ENCODE data around the gene STRA6. TPM values are rescaled to one million over a fixed set of nuclear protein-coding genes. Genes with fewer than 3 reads are reported as not detected.

The STRA6 gene, protein sequence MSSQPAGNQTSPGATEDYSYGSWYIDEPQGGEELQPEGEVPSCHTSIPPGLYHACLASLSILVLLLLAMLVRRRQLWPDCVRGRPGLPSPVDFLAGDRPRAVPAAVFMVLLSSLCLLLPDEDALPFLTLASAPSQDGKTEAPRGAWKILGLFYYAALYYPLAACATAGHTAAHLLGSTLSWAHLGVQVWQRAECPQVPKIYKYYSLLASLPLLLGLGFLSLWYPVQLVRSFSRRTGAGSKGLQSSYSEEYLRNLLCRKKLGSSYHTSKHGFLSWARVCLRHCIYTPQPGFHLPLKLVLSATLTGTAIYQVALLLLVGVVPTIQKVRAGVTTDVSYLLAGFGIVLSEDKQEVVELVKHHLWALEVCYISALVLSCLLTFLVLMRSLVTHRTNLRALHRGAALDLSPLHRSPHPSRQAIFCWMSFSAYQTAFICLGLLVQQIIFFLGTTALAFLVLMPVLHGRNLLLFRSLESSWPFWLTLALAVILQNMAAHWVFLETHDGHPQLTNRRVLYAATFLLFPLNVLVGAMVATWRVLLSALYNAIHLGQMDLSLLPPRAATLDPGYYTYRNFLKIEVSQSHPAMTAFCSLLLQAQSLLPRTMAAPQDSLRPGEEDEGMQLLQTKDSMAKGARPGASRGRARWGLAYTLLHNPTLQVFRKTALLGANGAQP
- total RNA-seq, result not detected
- long read RNA-seq, result 0 reads

- DNase-seq, result no peak
- no peak for ATAC-seq
- intact Hi-C loops (cut with DNase I), result no loop called here
These were observed at the start of gene STRA6 for GRCh38 chr15:74202452-74203401. TSS of gene STRA6 (minus strand) at chr15:74202787. CDS start at chr15:74202267, 520 bp downstream.

- intact Hi-C loops (cut with DNase I), result loop anchor here in 1 of 2 donors (5.0 kb wide), 1 partner anchor 85 kb away; no protein-coding TSS in a partner anchor
- DNase-seq (no peak), ATAC-seq (peak in 1 of 2 donors; percentile 11)
These were observed 49.7 kb upstream of the STRA6 start for GRCh38 chr15:74252291-74252690.

DNA sequence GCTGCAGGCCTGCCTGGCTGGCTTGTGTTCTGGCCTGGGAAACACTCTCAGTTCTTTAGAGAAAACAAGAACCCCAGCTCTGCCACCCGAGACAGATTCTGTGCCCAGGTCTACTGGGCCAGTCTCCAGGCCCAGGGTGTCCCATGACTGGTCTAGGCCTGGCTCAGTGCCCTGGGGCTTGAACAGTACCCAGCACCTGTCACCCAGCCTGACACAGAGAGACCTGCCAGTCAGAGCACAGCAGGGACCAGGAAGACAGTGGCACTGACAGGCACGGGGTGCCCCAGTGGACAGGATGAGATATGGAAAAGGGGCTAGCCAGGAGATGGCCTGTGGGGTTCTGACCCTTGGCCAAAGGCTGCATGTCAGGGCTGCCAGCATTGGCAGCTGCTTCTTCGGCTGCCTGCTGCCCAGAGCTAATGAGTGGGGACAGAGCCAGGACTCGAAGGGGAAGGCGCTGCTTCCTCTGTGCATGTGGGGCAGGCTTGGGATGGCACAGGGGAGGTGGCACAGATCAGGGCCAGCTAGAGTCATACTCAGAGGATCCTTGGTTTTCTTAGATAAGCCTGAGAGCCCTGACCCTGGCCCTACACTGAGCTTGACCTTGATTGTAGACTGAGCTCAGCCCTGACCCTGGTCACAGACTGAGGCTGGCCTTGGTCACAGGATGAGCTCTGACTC lies 48.7 kb upstream of the STRA6 start:
- peak; percentile 79 for DNase-seq
- intact Hi-C loops (cut with DNase I), result loop anchor here in 1 of 2 donors (5.0 kb wide), 1 partner anchor 84 kb away; no protein-coding TSS in a partner anchor
- peak; percentile 96 to 97 for ATAC-seq

DNA sequence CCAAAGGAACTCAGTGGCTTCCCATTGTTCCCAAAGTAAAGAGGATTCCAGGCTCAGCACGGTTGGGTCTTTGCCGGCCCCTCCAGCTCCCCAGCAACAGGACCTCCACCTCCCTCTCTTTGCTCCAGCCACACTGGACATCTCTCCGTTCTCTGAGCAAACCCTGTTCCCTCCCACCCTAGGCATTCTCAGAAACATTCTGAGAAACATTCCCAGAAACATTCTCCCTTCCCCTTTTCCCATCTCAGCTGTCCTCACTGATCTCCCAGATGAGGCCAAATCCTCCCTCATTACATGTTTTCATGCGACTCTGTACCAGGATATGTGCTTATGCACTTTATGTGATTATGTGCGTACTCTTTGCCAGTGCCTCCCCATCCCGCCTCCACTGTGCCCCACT lies 47.7 kb upstream of the STRA6 start:
- ATAC-seq (no peak), DNase-seq (no peak)
- intact Hi-C loops (cut with DNase I), result loop anchor here in 1 of 2 donors (5.0 kb wide), 1 partner anchor 83 kb away; no protein-coding TSS in a partner anchor

DNA sequence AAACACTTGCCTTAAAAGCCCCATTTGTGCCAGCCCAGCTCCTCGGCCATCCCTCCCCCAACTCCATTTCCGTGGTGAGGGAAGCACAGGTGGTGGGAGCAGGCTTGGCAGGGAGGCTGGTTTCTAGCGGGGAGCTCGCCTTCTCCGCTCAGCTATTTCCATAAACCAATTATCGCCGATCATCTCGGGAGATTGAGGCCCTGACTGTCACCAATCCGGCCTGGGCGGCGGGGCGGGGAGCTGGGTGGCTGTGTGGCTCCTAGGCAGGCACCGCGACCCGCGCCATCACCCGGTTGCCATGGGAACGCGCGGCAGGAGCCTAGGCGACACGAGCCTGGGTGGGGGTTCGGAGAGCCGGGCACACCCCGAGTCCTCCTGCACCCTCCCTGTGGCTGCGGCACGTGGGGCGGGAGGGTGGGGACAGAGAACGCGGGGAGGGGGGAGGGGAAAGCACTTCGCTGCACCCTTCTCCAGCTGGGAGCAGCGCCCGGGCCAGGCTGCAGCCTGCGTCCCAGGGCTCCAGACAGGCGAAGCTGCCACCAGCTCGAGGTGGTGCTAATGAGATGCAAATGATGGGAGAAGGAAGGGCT lies 42.9 kb upstream of the STRA6 start:
- intact Hi-C loops (cut with DNase I), result loop anchor here in 1 of 2 donors (10.0 kb wide), 1 partner anchor 111 kb away; the partner anchor contains the start of gene ISLR2
- ATAC-seq, result peak in 1 of 2 donors; percentile 56
- DNase-seq, result no peak

DNA sequence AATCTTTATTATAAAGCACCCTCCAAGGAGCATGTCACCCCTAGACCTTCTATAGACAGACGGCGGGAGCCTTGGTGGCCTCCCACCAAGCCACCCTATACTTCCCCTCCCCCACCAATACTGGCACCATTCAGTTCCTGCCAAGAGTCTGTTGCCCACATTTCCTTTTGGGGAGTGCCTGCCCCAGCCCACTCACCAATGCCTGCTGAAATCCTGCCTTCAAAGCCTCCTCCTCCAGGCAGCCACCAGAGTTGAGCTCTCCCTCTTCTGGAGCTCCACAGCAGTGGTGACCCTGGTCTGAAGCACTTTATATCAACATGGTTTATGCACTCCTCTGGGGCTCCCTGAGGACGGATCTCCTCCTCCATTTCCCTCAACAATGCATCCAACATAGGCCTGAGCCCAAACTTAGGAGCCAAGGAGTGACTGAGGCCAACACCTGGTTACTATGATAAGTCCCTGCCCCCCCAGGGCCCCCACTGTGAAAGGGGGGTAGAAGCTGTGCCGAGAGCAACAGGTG lies 42.3 kb upstream of the STRA6 start:
- intact Hi-C loops (cut with DNase I), result loop anchor here in 1 of 2 donors (10.0 kb wide), 1 partner anchor 110 kb away; the partner anchor contains the start of gene ISLR2
- ATAC-seq (no peak), DNase-seq (no peak)

DNA sequence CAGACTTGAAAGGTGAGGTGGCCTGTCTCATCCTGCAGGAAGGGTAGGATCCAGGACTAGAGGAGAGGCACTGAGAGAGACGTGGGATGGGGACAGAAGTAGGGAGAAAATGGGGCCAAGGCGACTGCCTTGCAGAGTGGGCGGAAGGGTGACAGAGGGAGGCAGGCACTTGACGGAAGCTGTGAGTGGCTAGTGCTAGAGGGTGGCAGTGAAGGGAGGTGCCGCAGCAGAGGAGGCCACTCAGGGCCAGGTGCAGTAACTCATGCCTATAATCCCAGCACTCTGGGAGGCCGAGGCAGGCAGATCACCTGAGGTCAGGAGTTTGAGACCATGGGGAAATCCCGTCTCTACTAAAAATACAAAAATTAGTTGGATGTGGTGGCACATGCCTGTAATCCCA lies 40.8 kb upstream of the STRA6 start:
- no peak for DNase-seq
- no peak for ATAC-seq
- intact Hi-C loops (cut with DNase I), result loop anchor here in 1 of 2 donors (10.0 kb wide), 1 partner anchor 109 kb away; the partner anchor contains the start of gene ISLR2

- peak in 1 of 2 donors; percentile 45 for ATAC-seq
- intact Hi-C loops (cut with DNase I), result loop anchor here in 1 of 2 donors (10.0 kb wide), 1 partner anchor 108 kb away; the partner anchor contains the start of gene ISLR2
- DNase-seq, result peak; percentile 66
These were observed 40.0 kb upstream of the STRA6 start for GRCh38 chr15:74242441-74243185.

- DNase-seq (no peak), ATAC-seq (no peak)
- intact Hi-C loops (cut with DNase I), result loop anchor here in 1 of 2 donors (10.0 kb wide), 1 partner anchor 106 kb away; the partner anchor contains the start of gene ISLR2
These were observed 38.5 kb upstream of the STRA6 start for GRCh38 chr15:74240897-74241614.

GRCh38 chr15:74240002-74240568 lies 37.5 kb upstream of the STRA6 start:
- intact Hi-C loops (cut with DNase I), result loop anchor here in 1 of 2 donors (10.0 kb wide), 1 partner anchor 105 kb away; the partner anchor contains the start of gene ISLR2
- ATAC-seq, result peak; percentile 85 to 86
- DNase-seq, result peak; percentile 88

- no peak for DNase-seq
- intact Hi-C loops (cut with DNase I), result no loop called here
- ATAC-seq, result peak; percentile 5 to 46
These were observed 36.6 kb upstream of the STRA6 start for GRCh38 chr15:74239051-74239705.

DNA sequence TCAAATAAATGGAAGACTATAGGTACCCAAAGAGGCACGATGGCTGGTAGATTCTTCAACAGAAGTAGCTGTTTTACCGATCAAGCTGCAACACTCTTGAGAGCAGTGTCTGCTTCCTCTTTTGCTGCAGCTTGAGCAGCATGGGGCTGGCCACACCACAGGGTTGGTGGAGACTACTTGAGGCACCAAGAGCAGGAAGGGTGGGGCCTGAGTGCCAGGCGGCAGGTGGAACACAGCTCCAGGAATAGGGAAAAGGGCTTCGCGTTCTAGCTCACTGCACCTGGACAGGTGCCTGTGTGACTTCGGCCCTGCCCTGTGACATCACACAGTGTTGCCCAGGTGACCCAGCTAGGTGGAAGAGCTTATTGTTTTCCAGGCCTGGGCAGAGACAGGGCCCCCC lies 33.4 kb upstream of the STRA6 start, which contains the start of gene CCDC33:
CCDC33 (plus strand) TSS at position 365 of the 400 bp plus-strand sequence. CDS start 394 bp downstream, outside the sequence.
- intact Hi-C loops (cut with DNase I), result no loop called here
- DNase-seq (no peak), ATAC-seq (no peak)

DNA sequence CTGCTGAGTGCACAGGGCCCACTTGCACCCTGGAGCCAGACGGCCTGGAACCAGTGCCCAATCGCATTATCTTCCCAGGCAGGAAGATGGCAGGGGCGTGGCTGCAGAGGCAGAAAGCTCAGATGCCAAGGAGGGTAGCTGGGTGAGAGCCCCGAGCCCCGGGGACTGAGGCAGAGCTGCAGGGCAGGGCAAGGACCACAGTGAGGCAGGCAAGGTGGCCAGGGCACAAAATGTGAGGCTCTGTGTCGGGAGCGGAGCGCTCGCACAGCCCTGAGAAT lies 31.9 kb upstream of the STRA6 start:
- DNase-seq (no peak), ATAC-seq (no peak)
- intact Hi-C loops (cut with DNase I), result no loop called here

DNA sequence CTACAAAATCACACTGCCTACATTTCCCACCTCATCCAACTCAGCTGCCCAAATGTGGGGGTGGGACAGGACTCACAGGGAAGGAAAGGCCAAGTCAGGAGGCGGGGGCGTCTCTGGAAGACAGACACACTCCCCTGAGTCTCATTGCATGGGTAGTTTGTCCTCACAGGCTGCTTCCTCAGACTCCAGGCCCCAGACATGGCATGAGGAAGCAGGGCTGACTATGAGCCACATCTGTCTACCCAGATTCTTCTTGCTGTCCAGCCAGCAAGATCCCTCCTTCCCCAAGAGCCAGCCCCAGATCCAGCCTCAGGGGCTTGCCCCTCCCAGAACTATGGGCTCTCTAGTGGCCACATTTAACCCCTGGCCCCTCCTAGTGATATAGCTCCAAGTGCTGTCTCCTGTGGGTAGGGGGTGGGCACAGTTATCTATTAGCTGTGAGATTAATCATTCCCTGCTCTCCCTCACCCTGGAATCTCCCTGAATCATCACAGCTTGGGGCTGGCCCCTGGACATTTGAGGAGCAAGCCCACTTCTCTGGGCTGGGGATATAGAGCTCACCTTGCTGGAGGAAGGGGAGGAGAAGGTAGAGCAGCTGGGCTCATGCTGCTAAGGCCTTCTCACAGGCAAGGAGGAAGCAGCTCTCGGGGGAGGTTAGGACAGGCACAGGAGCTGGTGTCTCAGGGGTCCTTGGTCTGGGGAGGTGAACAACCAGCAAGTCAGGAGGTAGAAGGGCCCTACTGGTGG lies 31.4 kb upstream of the STRA6 start:
- ATAC-seq, result no peak
- intact Hi-C loops (cut with DNase I), result no loop called here

DNA sequence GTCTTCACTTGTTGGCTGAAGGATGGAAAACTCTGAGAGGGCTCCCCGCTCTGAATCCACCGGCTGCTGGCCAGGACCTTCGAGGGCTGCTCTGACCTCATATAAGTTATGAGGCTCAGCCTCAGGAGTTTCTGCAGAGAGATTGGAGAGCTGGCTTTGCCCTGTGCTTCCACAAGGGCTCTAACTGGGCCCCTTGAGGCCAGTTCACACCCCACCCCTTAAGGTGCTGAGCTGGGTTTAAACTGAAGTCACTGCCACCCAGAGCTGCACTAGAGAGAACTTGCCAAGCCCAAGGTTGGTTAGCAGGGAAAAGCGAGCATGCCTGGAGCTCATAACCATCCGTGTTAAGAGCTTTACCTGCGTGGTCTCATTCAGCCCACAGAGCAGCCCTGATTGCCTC lies 30.8 kb upstream of the STRA6 start:
- intact Hi-C loops (cut with DNase I), result no loop called here
- no peak for DNase-seq
- no peak for ATAC-seq

More for the DNA sequence above, 31.4 kb upstream of the STRA6 start:
- no peak for DNase-seq

All from left cardiac atrium (tissue), 4 donors.